Natural killer cell (primary cell): ENCODE measurements around the gene MAGEB6. TPM values are rescaled to one million over a fixed set of nuclear protein-coding genes. Genes with fewer than 3 reads are reported as not detected.

ENCODE experiments used
- ATAC-seq, 3 donors: fragments of 150-1000 bp in 2 of 3; fragments of 200-7000 bp in 1 of 3; cut with Tn5 transposase; 1 replicate in 1 of 3; 2 replicates in 2 of 3; pipeline ENCODE4 v1.10.0; 2021; ENCODE audit warnings: mild to moderate bottlenecking in 2 of 3, moderate library complexity in 2 of 3
- DNase-seq, 2 donors: peaks; one replicate each; pipeline versions ENCODE4 v3.0.0 to v3.0.0-alpha.2; 2013 to 2021; ENCODE audit warnings: mixed read lengths in 1 of 2
- H3K27ac ChIP-seq: one replicate; pipeline ENCODE4 v1.5.1; 2013; ENCODE audit warnings: mild to moderate bottlenecking, low read length
- H3K27me3 ChIP-seq: one replicate; pipeline ENCODE4 v1.6.1; 2013; ENCODE audit warnings: low read length; ENCODE audit not compliant: control insufficient read depth, insufficient read depth
- H3K36me3 ChIP-seq: one replicate; pipeline ENCODE4 v1.6.1; 2013; ENCODE audit warnings: low read length; ENCODE audit not compliant: control insufficient read depth, insufficient read depth
- H3K4me1 ChIP-seq: one replicate; pipeline ENCODE4 v1.6.1; 2013; ENCODE audit warnings: low read length; ENCODE audit not compliant: control insufficient read depth, insufficient read depth
- H3K4me3 ChIP-seq: one replicate; pipeline ENCODE4 v1.5.1; 2013; ENCODE audit warnings: low read length
- H3K9me3 ChIP-seq: one replicate; pipeline ENCODE4 v1.6.1; 2013; ENCODE audit warnings: low read length; ENCODE audit not compliant: control insufficient read depth, insufficient read depth
- H3K27ac Mint-ChIP-seq, 2 donors: one replicate each; pipeline ENCODE4 v1.8.0; 2022; ENCODE audit warnings: mild to moderate bottlenecking in 2 of 2, mixed read lengths in 2 of 2, moderate library complexity in 1 of 2
- H3K27me3 Mint-ChIP-seq, 2 donors: one replicate each; pipeline ENCODE4 v1.8.0; 2022; ENCODE audit warnings: low read depth in 2 of 2, mixed read lengths in 2 of 2
- H3K36me3 Mint-ChIP-seq: one replicate; pipeline ENCODE4 v1.8.0; 2022; ENCODE audit warnings: mixed read lengths
- H3K4me1 Mint-ChIP-seq, 2 donors: one replicate each; pipeline ENCODE4 v1.8.0; 2022; ENCODE audit warnings: mixed read lengths in 2 of 2
- H3K4me3 Mint-ChIP-seq: one replicate; pipeline ENCODE4 v1.8.0; 2022; ENCODE audit warnings: mild to moderate bottlenecking, moderate library complexity, mixed read lengths
- H3K9me3 Mint-ChIP-seq, 2 donors: one replicate each; pipeline ENCODE4 v1.8.0; 2022; ENCODE audit warnings: mixed read lengths in 2 of 2
- WGBS: methylation state at CpG from one replicate; pipeline ENCODE4 v1.1.7; 2013; ENCODE audit warnings: missing lambda C conversion rate; ENCODE audit not compliant: insufficient coverage; 5-methylcytosine and 5-hydroxymethylcytosine counted together
- intact Hi-C: fragments of 100-400 bp; cut with micrococcal nuclease; formaldehyde crosslinking; loops from one replicate; pipeline ENCODE4 v1.14.2; 2022
- total RNA-seq, 4 donors: library from RNA; stranded (reverse); fragments of 120-200 nt in 1 of 4; gene quantifications; one replicate each; pipeline versions ENCODE4 v1.2.3 to v1.2.4, GENCODE V29; 2013 to 2022
- TF ChIP-seq, protein P1 (sequence below): fragments of 200-600 bp; IDR thresholded peaks from one replicate; pipeline ENCODE4 v1.8.0; 2022; ENCODE audit warnings: antibody characterized with exemption

Gene MAGEB6, protein sequence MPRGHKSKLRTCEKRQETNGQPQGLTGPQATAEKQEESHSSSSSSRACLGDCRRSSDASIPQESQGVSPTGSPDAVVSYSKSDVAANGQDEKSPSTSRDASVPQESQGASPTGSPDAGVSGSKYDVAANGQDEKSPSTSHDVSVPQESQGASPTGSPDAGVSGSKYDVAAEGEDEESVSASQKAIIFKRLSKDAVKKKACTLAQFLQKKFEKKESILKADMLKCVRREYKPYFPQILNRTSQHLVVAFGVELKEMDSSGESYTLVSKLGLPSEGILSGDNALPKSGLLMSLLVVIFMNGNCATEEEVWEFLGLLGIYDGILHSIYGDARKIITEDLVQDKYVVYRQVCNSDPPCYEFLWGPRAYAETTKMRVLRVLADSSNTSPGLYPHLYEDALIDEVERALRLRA
- total RNA-seq: not detected
- total RNA-seq (2013): not detected

DNA sequence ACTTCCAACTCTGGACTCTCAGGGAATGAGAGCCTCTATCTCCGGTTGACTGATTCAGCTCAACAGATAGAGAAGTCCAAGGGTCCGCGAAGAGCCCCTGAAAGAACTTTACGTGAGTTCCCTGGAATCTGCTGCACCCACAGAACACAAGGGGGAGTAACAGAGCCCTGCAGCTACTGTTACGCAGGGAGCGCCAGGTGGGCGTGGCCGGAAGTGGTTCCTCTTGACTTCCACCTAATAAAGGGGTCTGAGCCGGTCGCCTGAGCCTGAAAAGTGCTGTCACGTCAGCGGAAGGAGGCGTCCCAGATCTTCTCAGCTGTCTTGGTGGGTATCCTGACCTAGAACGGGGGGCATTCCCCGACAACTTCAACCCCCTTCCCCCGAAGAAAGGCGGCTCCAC, at the start of gene MAGEB6:
Gene MAGEB6, plus strand, starts transcription at position 237 of the 400 bp plus-strand sequence. CDS start 1,407 bp downstream, outside the sequence.
- TF ChIP-seq, protein P1, sequence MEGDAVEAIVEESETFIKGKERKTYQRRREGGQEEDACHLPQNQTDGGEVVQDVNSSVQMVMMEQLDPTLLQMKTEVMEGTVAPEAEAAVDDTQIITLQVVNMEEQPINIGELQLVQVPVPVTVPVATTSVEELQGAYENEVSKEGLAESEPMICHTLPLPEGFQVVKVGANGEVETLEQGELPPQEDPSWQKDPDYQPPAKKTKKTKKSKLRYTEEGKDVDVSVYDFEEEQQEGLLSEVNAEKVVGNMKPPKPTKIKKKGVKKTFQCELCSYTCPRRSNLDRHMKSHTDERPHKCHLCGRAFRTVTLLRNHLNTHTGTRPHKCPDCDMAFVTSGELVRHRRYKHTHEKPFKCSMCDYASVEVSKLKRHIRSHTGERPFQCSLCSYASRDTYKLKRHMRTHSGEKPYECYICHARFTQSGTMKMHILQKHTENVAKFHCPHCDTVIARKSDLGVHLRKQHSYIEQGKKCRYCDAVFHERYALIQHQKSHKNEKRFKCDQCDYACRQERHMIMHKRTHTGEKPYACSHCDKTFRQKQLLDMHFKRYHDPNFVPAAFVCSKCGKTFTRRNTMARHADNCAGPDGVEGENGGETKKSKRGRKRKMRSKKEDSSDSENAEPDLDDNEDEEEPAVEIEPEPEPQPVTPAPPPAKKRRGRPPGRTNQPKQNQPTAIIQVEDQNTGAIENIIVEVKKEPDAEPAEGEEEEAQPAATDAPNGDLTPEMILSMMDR: no peak
- intact Hi-C loops: no loop called here
- ATAC-seq (no peak), DNase-seq (no peak)
- Mint-ChIP-seq H3K9me3 (peaks cover 3 to 7% of the 10 kb centered on the region in 2 donors), H3K4me1 (no peaks in the 10 kb centered on the region), H3K4me3 (no peak within 1 kb of the TSS), H3K27me3 (no peaks in the 10 kb centered on the region), H3K36me3 (no peaks in the 10 kb centered on the region), H3K27ac (no peak within 1 kb of the TSS)
- no peaks in the 10 kb centered on the region for H3K36me3 ChIP-seq
- no peak within 1 kb of the TSS for H3K4me3 ChIP-seq
- no peak within 1 kb of the TSS for H3K27ac ChIP-seq
- H3K9me3 ChIP-seq: no peaks in the 10 kb centered on the region
- no peaks in the 10 kb centered on the region for H3K4me1 ChIP-seq
- H3K27me3 ChIP-seq: no peaks in the 10 kb centered on the region
- 86% methylated on average over 17 of the region's 17 CpGs for WGBS

DNA sequence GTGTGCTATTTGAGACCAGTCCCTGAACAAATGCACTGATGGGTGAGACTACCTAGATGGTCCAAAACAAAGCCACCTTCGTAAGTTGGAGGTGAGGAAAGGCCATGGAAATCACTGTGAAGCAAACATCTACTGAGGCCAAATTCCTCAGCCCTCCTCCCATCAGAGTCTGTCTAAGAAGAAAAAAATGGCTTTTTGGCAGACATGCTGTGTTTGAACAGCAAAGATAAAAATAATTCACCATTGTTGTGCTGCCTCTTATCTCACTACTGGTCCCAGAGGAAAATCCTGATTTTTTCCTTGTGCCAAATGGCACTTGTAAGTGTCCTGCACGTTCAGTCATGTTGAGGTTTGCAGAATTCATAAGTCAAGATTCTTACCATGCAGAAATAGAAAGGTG, 46.2 kb upstream of the MAGEB6 start:
- Histone ChIP-seq H3K4me3 (no peak overlapping the region), H3K4me1 (no peaks in the 10 kb centered on the region), H3K9me3 (no peaks in the 10 kb centered on the region), H3K27me3 (no peaks in the 10 kb centered on the region), H3K27ac (no peak overlapping the region), H3K36me3 (no peaks in the 10 kb centered on the region)
- Mint-ChIP-seq H3K27me3 (no peaks in the 10 kb centered on the region), H3K4me3 (no peak overlapping the region), H3K27ac (no peak overlapping the region), H3K36me3 (no peaks in the 10 kb centered on the region), H3K4me1 (no peaks in the 10 kb centered on the region), H3K9me3 (peaks cover 0 to 7% of the 10 kb centered on the region in 2 donors)
- no peak for ATAC-seq
- TF ChIP-seq, protein P1: no peak
- intact Hi-C loops: no loop called here
- no peak for DNase-seq
- WGBS: 30% methylated on average over 2 of the region's 2 CpGs

DNA sequence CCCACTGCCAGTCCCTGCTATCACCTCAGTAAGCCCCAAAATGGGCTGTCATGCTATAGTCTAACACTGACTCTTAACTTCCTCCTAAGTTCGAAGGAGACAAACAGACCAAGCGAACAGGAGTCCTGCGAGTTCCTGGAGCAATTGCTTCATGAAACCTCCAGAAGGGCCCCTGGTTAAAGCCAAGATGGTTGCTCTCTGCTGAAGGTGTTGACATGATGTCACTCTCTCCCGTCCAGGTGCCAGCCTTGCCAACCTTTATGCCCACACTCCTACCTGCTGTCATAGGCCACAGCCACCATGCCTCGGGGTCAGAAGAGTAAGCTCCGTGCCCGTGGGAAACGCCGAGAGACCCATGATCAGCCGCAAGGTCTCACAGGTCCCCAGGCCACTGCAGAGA, 31.9 kb upstream of the MAGEB6 start, which contains the start of gene MAGEB6B:
Gene MAGEB6B, plus strand, starts transcription at position 301 of the 400 bp plus-strand sequence. Its CDS starts 0 bp downstream, at position 301.
- Mint-ChIP-seq H3K9me3 (peaks cover 4 to 6% of the 10 kb centered on the region in 2 donors), H3K27me3 (no peaks in the 10 kb centered on the region), H3K4me1 (no peaks in the 10 kb centered on the region), H3K27ac (no peak within 1 kb of the TSS), H3K36me3 (no peaks in the 10 kb centered on the region), H3K4me3 (no peak within 1 kb of the TSS)
- Histone ChIP-seq H3K27me3 (no peaks in the 10 kb centered on the region), H3K4me3 (no peak within 1 kb of the TSS), H3K4me1 (no peaks in the 10 kb centered on the region), H3K36me3 (no peaks in the 10 kb centered on the region), H3K9me3 (peaks cover 5% of the 10 kb centered on the region), H3K27ac (no peak within 1 kb of the TSS)
- DNase-seq (no peak), ATAC-seq (no peak)
- TF ChIP-seq, protein P1: no peak
- 94% methylated on average over 10 of the region's 10 CpGs for WGBS
- intact Hi-C loops: no loop called here
